WTC11 (cell line): Measurements from ENCODE around the gene PRRG2.
"Not testable (repeated sequence)": the region's sequence is repeated elsewhere in the genome, so short reads cannot be mapped to it uniquely, and the experiment has no call there.

ENCODE experiments used
- CREB1 ChIP-seq: sonication (generic); formaldehyde crosslinking; IDR thresholded peaks from 2 replicates; pipeline ENCODE4 v1.8.0; 2023; ENCODE audit warnings: mild to moderate bottlenecking, missing genetic modification reagents
- CTCF ChIP-seq: fragments of 200-600 bp; IDR thresholded peaks from 2 replicates; pipeline ENCODE4 v1.8.0; 2022; ENCODE audit warnings: antibody characterized with exemption
- FOXP1 ChIP-seq: sonication (generic); formaldehyde crosslinking; IDR thresholded peaks from 2 replicates; pipeline ENCODE4 v1.8.0; 2022; ENCODE audit warnings: missing genetic modification reagents, mild to moderate bottlenecking, moderate library complexity, borderline replicate concordance
- HMGXB4 ChIP-seq: sonication (generic); formaldehyde crosslinking; IDR thresholded peaks from 2 replicates; pipeline ENCODE4 v1.8.1; 2023; ENCODE audit warnings: mild to moderate bottlenecking, moderate library complexity, missing genetic modification reagents
- TF ChIP-seq, protein P1 (sequence below): sonication (generic); formaldehyde crosslinking; IDR thresholded peaks from 2 replicates; pipeline ENCODE4 v1.8.0; 2022; ENCODE audit warnings: mild to moderate bottlenecking, missing genetic modification reagents
- TF ChIP-seq, protein P2 (sequence below): sonication (generic); formaldehyde crosslinking; IDR thresholded peaks from 2 replicates; pipeline ENCODE4 v1.8.0; 2023; ENCODE audit warnings: mild to moderate bottlenecking, missing genetic modification reagents

DNA sequence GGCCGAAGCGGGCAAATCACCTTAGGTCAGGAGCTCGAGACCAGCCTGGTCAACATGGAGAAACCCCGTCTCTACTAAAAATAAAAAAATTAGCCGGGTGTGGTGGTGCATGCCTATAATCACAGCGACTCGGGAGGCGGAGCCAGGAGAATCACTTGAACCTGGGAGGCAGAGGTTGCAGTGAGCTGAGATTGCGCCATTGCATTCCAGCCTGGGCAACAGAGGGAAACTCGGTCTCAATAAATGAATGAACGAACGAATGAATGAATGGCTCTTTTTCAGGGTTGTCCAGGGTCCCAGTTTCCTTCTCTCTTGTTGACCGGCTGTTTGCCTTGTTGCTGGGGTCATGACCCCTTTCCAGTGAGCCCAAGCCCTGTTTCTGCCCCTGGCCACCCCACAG is 36.7 kb downstream of the PRRG2 start:
- not testable (repeated sequence) for TF ChIP-seq CREB1 (CRISPR knock-in tag); CTCF; FOXP1 (CRISPR knock-in tag); HMGXB4 (CRISPR knock-in tag)
- TF ChIP-seq, protein P1, sequence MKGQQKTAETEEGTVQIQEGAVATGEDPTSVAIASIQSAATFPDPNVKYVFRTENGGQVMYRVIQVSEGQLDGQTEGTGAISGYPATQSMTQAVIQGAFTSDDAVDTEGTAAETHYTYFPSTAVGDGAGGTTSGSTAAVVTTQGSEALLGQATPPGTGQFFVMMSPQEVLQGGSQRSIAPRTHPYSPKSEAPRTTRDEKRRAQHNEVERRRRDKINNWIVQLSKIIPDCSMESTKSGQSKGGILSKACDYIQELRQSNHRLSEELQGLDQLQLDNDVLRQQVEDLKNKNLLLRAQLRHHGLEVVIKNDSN (CRISPR knock-in tag), result not testable (repeated sequence)
- TF ChIP-seq, protein P2, sequence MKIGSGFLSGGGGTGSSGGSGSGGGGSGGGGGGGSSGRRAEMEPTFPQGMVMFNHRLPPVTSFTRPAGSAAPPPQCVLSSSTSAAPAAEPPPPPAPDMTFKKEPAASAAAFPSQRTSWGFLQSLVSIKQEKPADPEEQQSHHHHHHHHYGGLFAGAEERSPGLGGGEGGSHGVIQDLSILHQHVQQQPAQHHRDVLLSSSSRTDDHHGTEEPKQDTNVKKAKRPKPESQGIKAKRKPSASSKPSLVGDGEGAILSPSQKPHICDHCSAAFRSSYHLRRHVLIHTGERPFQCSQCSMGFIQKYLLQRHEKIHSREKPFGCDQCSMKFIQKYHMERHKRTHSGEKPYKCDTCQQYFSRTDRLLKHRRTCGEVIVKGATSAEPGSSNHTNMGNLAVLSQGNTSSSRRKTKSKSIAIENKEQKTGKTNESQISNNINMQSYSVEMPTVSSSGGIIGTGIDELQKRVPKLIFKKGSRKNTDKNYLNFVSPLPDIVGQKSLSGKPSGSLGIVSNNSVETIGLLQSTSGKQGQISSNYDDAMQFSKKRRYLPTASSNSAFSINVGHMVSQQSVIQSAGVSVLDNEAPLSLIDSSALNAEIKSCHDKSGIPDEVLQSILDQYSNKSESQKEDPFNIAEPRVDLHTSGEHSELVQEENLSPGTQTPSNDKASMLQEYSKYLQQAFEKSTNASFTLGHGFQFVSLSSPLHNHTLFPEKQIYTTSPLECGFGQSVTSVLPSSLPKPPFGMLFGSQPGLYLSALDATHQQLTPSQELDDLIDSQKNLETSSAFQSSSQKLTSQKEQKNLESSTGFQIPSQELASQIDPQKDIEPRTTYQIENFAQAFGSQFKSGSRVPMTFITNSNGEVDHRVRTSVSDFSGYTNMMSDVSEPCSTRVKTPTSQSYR (CRISPR knock-in tag), result not testable (repeated sequence)
